ENCODE data around the gene H1-8.

Gene H1-8

DNA sequence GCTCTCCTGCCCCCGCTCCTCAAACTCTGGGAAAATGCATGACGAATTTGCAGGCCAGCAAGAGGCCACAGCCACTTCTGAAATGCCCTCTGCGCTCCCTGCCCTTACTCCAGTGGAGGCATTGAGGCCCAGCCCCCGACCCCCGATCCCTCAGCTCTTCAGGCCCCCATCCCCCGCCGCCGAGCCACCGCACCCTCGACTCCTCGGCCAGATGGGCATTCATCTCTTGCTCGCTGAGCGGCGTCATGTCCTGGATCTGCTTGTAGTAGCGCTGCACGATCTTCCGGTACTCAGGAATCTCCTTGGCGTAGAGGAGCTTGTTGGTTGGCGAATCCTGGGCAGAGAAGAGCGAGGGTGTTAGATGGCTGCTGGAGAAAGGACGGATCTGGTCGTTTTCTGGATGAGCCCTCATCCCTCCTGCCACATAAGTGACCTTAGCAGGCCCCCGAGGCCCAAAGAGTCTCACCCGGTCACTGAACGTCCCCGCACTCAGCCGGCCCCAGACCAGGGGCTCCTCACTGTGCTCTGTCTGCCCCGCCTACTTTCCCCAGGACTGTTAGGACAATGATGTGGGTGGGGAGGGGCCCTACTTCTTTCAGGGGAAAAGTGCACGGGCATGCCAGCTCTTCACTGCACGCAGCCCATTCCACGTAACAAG lies 14.0 kb downstream of the H1-8 start:
- H4K8ac ChIP-seq (ENCODE audit: low read depth, low read length) = no peak overlapping the region
- H3K4me3 ChIP-seq (ENCODE audit: low read depth, low read length) = no peak overlapping the region
- H2BK12ac ChIP-seq (ENCODE audit: low read length) = no peak overlapping the region
- no peak overlapping the region for H2BK120ac ChIP-seq (ENCODE audit: insufficient read depth, low read length, poor library complexity)
- peaks cover 66 to 67% of the 10 kb centered on the region in 2 experiments for H3K36me3 ChIP-seq (ENCODE audit: control insufficient read depth in 1 of 2, insufficient read depth in 2 of 2, low read length in 2 of 2)
- no peak overlapping the region for H4K91ac ChIP-seq (ENCODE audit: low read depth, low read length)
- no peak overlapping the region for H2AK5ac ChIP-seq (ENCODE audit: low read length)
- H3K9ac ChIP-seq (ENCODE audit: low read length) = no peak overlapping the region
- no peaks in the 10 kb centered on the region for H3K9me3 ChIP-seq (ENCODE audit: insufficient read depth, low read depth, low read length)
- H3K27ac ChIP-seq (ENCODE audit: low read depth, low read length) = no peak overlapping the region
- H4K12ac ChIP-seq (ENCODE audit: low read depth, low read length) = no peak overlapping the region
- H3K27me3 ChIP-seq (ENCODE audit: insufficient read depth, low read length) = no peaks in the 10 kb centered on the region
- peaks cover 3 to 17% of the 10 kb centered on the region in 2 experiments for H3K4me1 ChIP-seq (ENCODE audit: control insufficient read depth in 1 of 2, insufficient read depth in 2 of 2, low read length in 2 of 2)
- DNase-seq = no peak
- H2BK5ac ChIP-seq (ENCODE audit: low read depth, low read length, poor library complexity) = no peak overlapping the region
- WGBS (ENCODE audit: extremely low coverage, insufficient coverage, insufficient read length) = no CpG with 5 or more reads among the region's 31 CpGs
- H3K4me2 ChIP-seq (ENCODE audit: low read length) = no peak overlapping the region
- H2AFZ ChIP-seq (ENCODE audit: insufficient read depth, low read length, poor library complexity) = no peak overlapping the region
- H3K23ac ChIP-seq (ENCODE audit: low read length) = no peak overlapping the region
- peaks cover 2% of the 10 kb centered on the region for H3K79me1 ChIP-seq (ENCODE audit: low read length)
- no peak overlapping the region for H3K18ac ChIP-seq (ENCODE audit: low read length)
- H3K4ac ChIP-seq (ENCODE audit: low read depth, low read length) = no peak overlapping the region
- no peak overlapping the region for H3K14ac ChIP-seq (ENCODE audit: low read length)
- no peaks in the 10 kb centered on the region for H3K79me2 ChIP-seq (ENCODE audit: control insufficient read depth, insufficient read depth, low read length, poor library complexity)

DNA sequence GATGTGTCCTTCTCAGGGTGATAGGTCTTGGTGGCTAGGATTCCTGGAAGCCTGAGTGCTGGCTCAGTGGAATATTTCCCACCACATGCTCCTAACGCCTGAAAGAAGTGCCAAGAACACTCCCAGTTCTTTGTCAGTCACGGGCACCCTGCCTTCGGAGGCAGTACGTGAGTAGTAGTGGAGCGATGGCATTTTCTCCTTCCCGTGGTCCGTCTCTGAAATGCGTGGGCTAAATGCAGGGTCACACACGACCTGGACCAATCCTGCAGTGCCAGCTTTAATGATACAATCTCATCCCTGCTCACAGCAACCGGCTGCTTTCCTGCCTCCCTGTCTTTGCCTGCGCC lies 14.5 kb downstream of the H1-8 start:
- H4K12ac ChIP-seq (ENCODE audit: low read depth, low read length) = no peak overlapping the region
- H3K4me2 ChIP-seq (ENCODE audit: low read length) = no peak overlapping the region
- no peaks in the 10 kb centered on the region for H3K79me2 ChIP-seq (ENCODE audit: control insufficient read depth, insufficient read depth, low read length, poor library complexity)
- peaks cover 3 to 17% of the 10 kb centered on the region in 2 experiments for H3K4me1 ChIP-seq (ENCODE audit: control insufficient read depth in 1 of 2, insufficient read depth in 2 of 2, low read length in 2 of 2)
- no peaks in the 10 kb centered on the region for H3K27me3 ChIP-seq (ENCODE audit: insufficient read depth, low read length)
- H2BK12ac ChIP-seq (ENCODE audit: low read length) = no peak overlapping the region
- no peak overlapping the region for H3K4ac ChIP-seq (ENCODE audit: low read depth, low read length)
- no peak overlapping the region for H2BK5ac ChIP-seq (ENCODE audit: low read depth, low read length, poor library complexity)
- H3K27ac ChIP-seq (ENCODE audit: low read depth, low read length) = no peak overlapping the region
- H2AFZ ChIP-seq (ENCODE audit: insufficient read depth, low read length, poor library complexity) = no peak overlapping the region
- H3K36me3 ChIP-seq (ENCODE audit: control insufficient read depth in 1 of 2, insufficient read depth in 2 of 2, low read length in 2 of 2) = peaks cover 70 to 71% of the 10 kb centered on the region in 2 experiments
- no peak overlapping the region for H3K14ac ChIP-seq (ENCODE audit: low read length)
- no peak overlapping the region for H3K23ac ChIP-seq (ENCODE audit: low read length)
- no peak overlapping the region for H2BK120ac ChIP-seq (ENCODE audit: insufficient read depth, low read length, poor library complexity)
- WGBS (ENCODE audit: extremely low coverage, insufficient coverage, insufficient read length) = no CpG with 5 or more reads among the region's 11 CpGs
- H4K91ac ChIP-seq (ENCODE audit: low read depth, low read length) = no peak overlapping the region
- no peak overlapping the region for H4K8ac ChIP-seq (ENCODE audit: low read depth, low read length)
- DNase-seq = no peak
- no peak overlapping the region for H3K9ac ChIP-seq (ENCODE audit: low read length)
- H3K79me1 ChIP-seq (ENCODE audit: low read length) = peaks cover 2% of the 10 kb centered on the region
- no peak overlapping the region for H3K4me3 ChIP-seq (ENCODE audit: low read depth, low read length)
- no peaks in the 10 kb centered on the region for H3K9me3 ChIP-seq (ENCODE audit: insufficient read depth, low read depth, low read length)
- H2AK5ac ChIP-seq (ENCODE audit: low read length) = no peak overlapping the region
- H3K18ac ChIP-seq (ENCODE audit: low read length) = no peak overlapping the region

DNA sequence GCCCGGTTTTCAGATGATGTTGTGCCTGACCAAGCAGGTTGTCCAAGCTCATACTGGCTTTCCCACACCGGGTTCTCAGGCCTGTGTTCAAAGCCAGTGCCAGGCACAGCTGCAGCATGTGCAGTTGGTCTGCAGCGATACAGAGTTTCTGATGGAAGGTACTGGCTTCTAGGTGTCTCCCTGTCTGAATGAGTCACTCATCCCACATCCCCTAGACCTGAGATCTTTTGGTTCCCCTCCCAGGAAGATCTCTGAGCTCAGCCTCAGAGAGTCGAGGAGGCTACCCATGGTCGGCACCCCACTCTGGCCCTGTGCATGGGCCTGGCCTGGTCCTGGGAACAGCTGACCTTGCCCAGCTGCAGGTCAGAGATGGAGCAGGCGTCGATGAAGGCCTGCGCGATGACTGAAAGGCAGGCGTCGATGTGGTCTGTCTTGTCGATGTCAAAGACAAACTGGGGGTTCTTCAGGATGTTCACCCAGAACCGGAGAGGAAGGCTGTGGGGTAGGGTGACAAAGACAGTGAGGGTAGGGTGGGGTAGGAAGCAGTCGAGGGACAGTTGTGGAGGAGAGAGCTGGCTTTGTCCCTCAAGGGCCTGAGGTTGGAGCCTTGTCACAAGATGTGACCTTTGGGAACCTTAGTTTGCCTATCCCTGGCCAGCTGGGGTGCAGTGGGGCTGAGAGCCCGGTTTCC lies 15.3 kb downstream of the H1-8 start:
- no peak overlapping the region for H3K9ac ChIP-seq (ENCODE audit: low read length)
- H3K79me1 ChIP-seq (ENCODE audit: low read length) = peaks cover 2% of the 10 kb centered on the region
- no peak overlapping the region for H2BK5ac ChIP-seq (ENCODE audit: low read depth, low read length, poor library complexity)
- no peaks in the 10 kb centered on the region for H3K79me2 ChIP-seq (ENCODE audit: control insufficient read depth, insufficient read depth, low read length, poor library complexity)
- H4K91ac ChIP-seq (ENCODE audit: low read depth, low read length) = peak overlapping the region; percentile 0
- no peak overlapping the region for H3K4ac ChIP-seq (ENCODE audit: low read depth, low read length)
- no peak overlapping the region for H4K12ac ChIP-seq (ENCODE audit: low read depth, low read length)
- H3K4me1 ChIP-seq (ENCODE audit: control insufficient read depth in 1 of 2, insufficient read depth in 2 of 2, low read length in 2 of 2) = peaks cover 3 to 17% of the 10 kb centered on the region in 2 experiments
- H3K14ac ChIP-seq (ENCODE audit: low read length) = no peak overlapping the region
- no peaks in the 10 kb centered on the region for H3K9me3 ChIP-seq (ENCODE audit: insufficient read depth, low read depth, low read length)
- H2BK12ac ChIP-seq (ENCODE audit: low read length) = no peak overlapping the region
- no peak overlapping the region for H3K23ac ChIP-seq (ENCODE audit: low read length)
- H3K4me2 ChIP-seq (ENCODE audit: low read length) = no peak overlapping the region
- peaks cover 77 to 78% of the 10 kb centered on the region in 2 experiments for H3K36me3 ChIP-seq (ENCODE audit: control insufficient read depth in 1 of 2, insufficient read depth in 2 of 2, low read length in 2 of 2)
- no peak overlapping the region for H2AK5ac ChIP-seq (ENCODE audit: low read length)
- H3K27me3 ChIP-seq (ENCODE audit: insufficient read depth, low read length) = no peaks in the 10 kb centered on the region
- no peak for DNase-seq
- H3K18ac ChIP-seq (ENCODE audit: low read length) = no peak overlapping the region
- H3K27ac ChIP-seq (ENCODE audit: low read depth, low read length) = no peak overlapping the region
- no peak overlapping the region for H3K4me3 ChIP-seq (ENCODE audit: low read depth, low read length)
- no peak overlapping the region for H2AFZ ChIP-seq (ENCODE audit: insufficient read depth, low read length, poor library complexity)
- no peak overlapping the region for H2BK120ac ChIP-seq (ENCODE audit: insufficient read depth, low read length, poor library complexity)
- H4K8ac ChIP-seq (ENCODE audit: low read depth, low read length) = no peak overlapping the region
- WGBS (ENCODE audit: extremely low coverage, insufficient coverage, insufficient read length) = no CpG with 5 or more reads among the region's 15 CpGs

DNA sequence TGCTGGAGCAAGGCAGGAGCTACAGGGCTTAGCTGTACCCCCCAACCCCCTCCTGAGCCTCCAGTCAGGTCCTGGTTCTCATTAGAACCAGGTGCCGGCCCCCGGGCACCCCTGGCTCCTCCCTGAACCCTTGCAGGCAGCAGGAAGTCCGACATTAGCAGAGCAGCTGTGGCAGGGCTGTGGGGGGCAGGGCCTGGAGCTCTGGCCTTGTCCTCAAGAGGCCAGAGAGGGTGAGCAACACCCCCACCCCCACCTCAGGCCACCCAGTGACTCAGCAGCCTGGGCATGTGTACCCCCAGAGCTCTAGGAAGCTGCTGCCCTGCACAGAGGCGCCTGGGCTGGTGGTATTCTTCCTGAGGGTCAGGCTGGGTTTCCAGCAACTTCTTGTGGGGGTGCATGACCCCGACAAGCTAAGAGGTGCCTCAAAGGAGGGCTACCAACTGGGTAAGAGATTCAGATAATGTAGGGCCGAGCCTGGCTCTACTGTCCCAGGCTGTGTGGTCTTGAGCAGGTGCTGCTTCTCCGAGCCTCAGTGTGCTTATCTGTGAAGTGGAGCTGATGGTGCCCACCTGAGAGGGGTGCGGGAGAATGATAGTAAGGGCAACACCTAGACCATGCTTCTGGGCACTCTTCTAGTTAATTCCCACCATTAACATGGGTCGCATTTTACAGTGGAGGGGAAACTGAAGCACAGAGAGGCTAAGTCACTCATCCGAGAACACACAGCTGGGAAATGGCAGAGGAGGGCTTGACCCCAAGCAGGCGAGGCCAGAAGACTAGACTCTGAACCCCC lies 16.0 kb downstream of the H1-8 start:
- Histone ChIP-seq H3K4ac (ENCODE audit: low read depth, low read length) (no peak overlapping the region), H4K8ac (ENCODE audit: low read depth, low read length) (no peak overlapping the region), H2BK120ac (ENCODE audit: insufficient read depth, low read length, poor library complexity) (no peak overlapping the region), H3K36me3 (ENCODE audit: control insufficient read depth in 1 of 2, insufficient read depth in 2 of 2, low read length in 2 of 2) (peaks cover 83 to 85% of the 10 kb centered on the region in 2 experiments), H3K4me1 (ENCODE audit: control insufficient read depth in 1 of 2, insufficient read depth in 2 of 2, low read length in 2 of 2) (peaks cover 3 to 17% of the 10 kb centered on the region in 2 experiments), H3K27me3 (ENCODE audit: insufficient read depth, low read length) (no peaks in the 10 kb centered on the region), H2AFZ (ENCODE audit: insufficient read depth, low read length, poor library complexity) (no peak overlapping the region), H2BK5ac (ENCODE audit: low read depth, low read length, poor library complexity) (no peak overlapping the region), H4K12ac (ENCODE audit: low read depth, low read length) (no peak overlapping the region), H3K4me3 (ENCODE audit: low read depth, low read length) (no peak overlapping the region), H3K79me2 (ENCODE audit: control insufficient read depth, insufficient read depth, low read length, poor library complexity) (no peaks in the 10 kb centered on the region), H3K4me2 (ENCODE audit: low read length) (no peak overlapping the region), H3K27ac (ENCODE audit: low read depth, low read length) (no peak overlapping the region), H2AK5ac (ENCODE audit: low read length) (no peak overlapping the region), H3K9ac (ENCODE audit: low read length) (no peak overlapping the region), H2BK12ac (ENCODE audit: low read length) (peak overlapping the region; percentile 7), H3K14ac (ENCODE audit: low read length) (no peak overlapping the region), H3K23ac (ENCODE audit: low read length) (no peak overlapping the region), H3K79me1 (ENCODE audit: low read length) (peaks cover 2% of the 10 kb centered on the region), H3K9me3 (ENCODE audit: insufficient read depth, low read depth, low read length) (no peaks in the 10 kb centered on the region), H3K18ac (ENCODE audit: low read length) (no peak overlapping the region), H4K91ac (ENCODE audit: low read depth, low read length) (peak overlapping the region; percentile 0)
- WGBS (ENCODE audit: extremely low coverage, insufficient coverage, insufficient read length) = no CpG with 5 or more reads among the region's 11 CpGs
- no peak for DNase-seq
